Loucy (cell line): ENCODE results near the gene SHOX.

Experiments
- H2AFZ ChIP-seq: fragments of 200-600 bp; sonication (generic); 2 replicates; pipeline ENCODE4 v1.6.0; 2016; ENCODE audit warnings: antibody characterized with exemption, mild to moderate bottlenecking, low read length, moderate library complexity
- H3F3A ChIP-seq: fragments of 200-600 bp; 2 replicates; pipeline ENCODE4 v1.6.0; 2016; ENCODE audit warnings: antibody characterized with exemption, low read depth, mild to moderate bottlenecking
- H3K27me3 ChIP-seq: fragments of 200-600 bp; sonication (generic); 2 replicates; pipeline ENCODE4 v1.6.1; 2014; ENCODE audit warnings: low read length, mild to moderate bottlenecking; ENCODE audit not compliant: insufficient read depth, poor library complexity, severe bottlenecking
- H3K36me3 ChIP-seq: fragments of 200-600 bp; sonication (generic); 2 replicates; pipeline ENCODE4 v1.6.1; 2016; ENCODE audit warnings: low read length; ENCODE audit not compliant: insufficient read depth
- H3K4me1 ChIP-seq: fragments of 200-600 bp; sonication (generic); 2 replicates; pipeline ENCODE4 v1.5.1; 2014; ENCODE audit warnings: low read length, mild to moderate bottlenecking; ENCODE audit not compliant: insufficient read depth, poor library complexity, severe bottlenecking
- H3K4me2 ChIP-seq: fragments of 200-600 bp; sonication (generic); 2 replicates; pipeline ENCODE4 v1.6.0; 2014; ENCODE audit warnings: antibody characterized with exemption, low read length, low read depth, mild to moderate bottlenecking; ENCODE audit not compliant: poor library complexity, severe bottlenecking
- H3K4me3 ChIP-seq: fragments of 200-600 bp; sonication (generic); 2 replicates; pipeline ENCODE4 v1.5.1; 2014; ENCODE audit warnings: low read length, mild to moderate bottlenecking, mixed read lengths; ENCODE audit not compliant: poor library complexity, severe bottlenecking
- H3K79me2 ChIP-seq: fragments of 200-600 bp; sonication (generic); 2 replicates; pipeline ENCODE4 v1.6.1; 2014; ENCODE audit warnings: low read length; ENCODE audit not compliant: insufficient read depth
- H3K9ac ChIP-seq: fragments of 200-600 bp; sonication (generic); 2 replicates; pipeline ENCODE4 v1.6.0; 2014; ENCODE audit warnings: mild to moderate bottlenecking, low read depth, low read length, moderate library complexity; ENCODE audit not compliant: poor library complexity, severe bottlenecking
- H3K9me2 ChIP-seq: fragments of 200-600 bp; sonication (generic); replicated peaks from 2 replicates; pipeline ENCODE4 v1.6.1; 2016; ENCODE audit warnings: low read depth, low read length, mixed read lengths
- H3K9me3 ChIP-seq: fragments of 200-600 bp; sonication (generic); 2 replicates; pipeline ENCODE4 v1.6.1; 2014; ENCODE audit warnings: mild to moderate bottlenecking, antibody characterized with exemption, low read length, low read depth; ENCODE audit not compliant: insufficient read depth
- H4K20me1 ChIP-seq: fragments of 200-600 bp; sonication (generic); 2 replicates; pipeline ENCODE4 v1.6.0; 2014; ENCODE audit warnings: antibody characterized with exemption, low read length, mild to moderate bottlenecking; ENCODE audit not compliant: insufficient read depth, poor library complexity, severe bottlenecking
- CTCF ChIP-seq: fragments of 200-600 bp; sonication (generic); conservative IDR thresholded peaks from 2 replicates; pipeline ENCODE4 v1.5.1; 2014; ENCODE audit warnings: mild to moderate bottlenecking, antibody characterized with exemption, low read length
- EZH2phosphoT487 ChIP-seq: fragments of 200-600 bp; IDR thresholded peaks from 2 replicates; pipeline ENCODE4 v1.6.1; 2018; ENCODE audit warnings: antibody characterized with exemption, mild to moderate bottlenecking, moderate library complexity, borderline replicate concordance

Gene SHOX

DNA sequence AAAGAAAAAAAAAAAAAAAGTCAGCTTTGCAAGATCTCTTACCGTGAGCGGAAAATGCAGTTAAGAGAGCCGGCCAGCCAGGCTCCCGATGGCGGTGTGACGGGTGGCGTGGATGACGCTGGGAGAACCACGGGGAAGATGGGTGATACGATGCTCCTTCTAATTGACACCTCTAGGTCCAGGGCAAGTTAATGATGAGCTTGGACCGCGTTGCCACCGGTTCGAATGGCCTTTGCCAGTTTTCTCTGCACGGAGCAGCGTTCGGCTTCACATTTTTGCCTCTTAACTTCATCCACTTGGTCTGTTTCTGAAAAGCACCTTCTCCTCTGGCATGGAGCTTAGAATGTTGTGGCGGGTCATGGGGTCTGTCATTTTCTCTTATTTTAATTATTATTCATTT, 33.2 kb downstream of the SHOX start:
- Histone ChIP-seq H3K9ac (no peak overlapping the region), H3K4me1 (no peaks in the 10 kb centered on the region), H3K4me2 (no peak overlapping the region), H3K79me2 (no peaks in the 10 kb centered on the region), H3K9me2 (no peaks in the 10 kb centered on the region), H3K9me3 (no peaks in the 10 kb centered on the region), H3K27me3 (no peaks in the 10 kb centered on the region), H3F3A (no peaks in the 10 kb centered on the region), H3K4me3 (no peak overlapping the region), H4K20me1 (no peaks in the 10 kb centered on the region), H3K36me3 (no peaks in the 10 kb centered on the region), H2AFZ (no peak overlapping the region)
- TF ChIP-seq CTCF (no peak), EZH2phosphoT487 (no peak)

DNA sequence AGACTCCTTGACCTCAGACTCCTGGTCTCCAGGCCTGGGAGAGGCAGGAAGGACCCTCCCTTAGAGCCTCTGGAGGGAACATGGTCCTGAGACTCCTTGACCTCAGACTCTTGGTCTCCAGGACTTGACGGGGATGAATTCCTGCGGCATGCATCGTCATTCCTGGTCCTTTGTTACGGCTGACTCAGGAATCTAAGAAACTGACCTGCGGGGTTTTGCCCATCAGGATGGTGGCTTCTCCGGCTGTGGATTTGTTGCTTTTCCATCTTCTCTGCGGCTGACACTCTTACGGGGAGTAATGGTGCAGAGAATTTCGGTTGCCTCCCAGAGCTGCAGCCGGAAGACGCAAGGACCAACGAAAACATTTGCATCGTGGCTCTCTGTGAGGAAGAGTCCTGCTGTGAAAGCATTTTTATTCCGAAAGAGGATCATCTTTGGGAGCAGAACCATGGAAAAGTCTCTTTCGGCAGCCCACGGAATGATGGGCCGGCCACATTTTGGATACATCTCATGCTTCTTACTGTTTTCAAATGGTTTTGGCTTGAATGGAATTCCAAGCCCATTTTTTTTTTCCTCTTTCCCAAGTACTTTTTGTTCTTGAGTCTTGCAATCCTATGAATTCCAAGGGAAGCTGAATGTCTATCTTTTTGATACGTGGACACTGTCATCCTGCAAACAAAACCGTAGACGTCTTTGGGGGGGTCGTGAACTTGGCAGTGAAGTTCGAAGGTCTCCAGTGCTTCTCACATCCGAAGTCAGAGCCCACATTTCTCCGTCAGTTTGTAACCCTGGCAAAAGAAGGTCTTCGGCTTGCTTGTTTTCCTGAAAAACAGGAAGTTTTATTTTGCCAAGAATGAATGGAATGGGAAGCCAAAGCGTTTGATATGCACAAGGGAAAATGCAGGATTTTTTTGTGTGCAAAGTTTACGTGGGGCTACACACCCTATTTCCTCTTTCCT, 36.5 kb downstream of the SHOX start:
- no peaks in the 10 kb centered on the region for H3K79me2 ChIP-seq
- H3K9ac ChIP-seq, result no peak overlapping the region
- H3K36me3 ChIP-seq, result no peaks in the 10 kb centered on the region
- no peak overlapping the region for H3K4me2 ChIP-seq
- no peak overlapping the region for H3K4me3 ChIP-seq
- H2AFZ ChIP-seq, result no peak overlapping the region
- H3K9me2 ChIP-seq, result no peaks in the 10 kb centered on the region
- H3K4me1 ChIP-seq, result no peaks in the 10 kb centered on the region
- H3K9me3 ChIP-seq, result no peaks in the 10 kb centered on the region
- no peak for TF ChIP-seq CTCF
- TF ChIP-seq EZH2phosphoT487, result no peak
- H3K27me3 ChIP-seq, result no peaks in the 10 kb centered on the region
- no peaks in the 10 kb centered on the region for H3F3A ChIP-seq
- no peaks in the 10 kb centered on the region for H4K20me1 ChIP-seq

DNA sequence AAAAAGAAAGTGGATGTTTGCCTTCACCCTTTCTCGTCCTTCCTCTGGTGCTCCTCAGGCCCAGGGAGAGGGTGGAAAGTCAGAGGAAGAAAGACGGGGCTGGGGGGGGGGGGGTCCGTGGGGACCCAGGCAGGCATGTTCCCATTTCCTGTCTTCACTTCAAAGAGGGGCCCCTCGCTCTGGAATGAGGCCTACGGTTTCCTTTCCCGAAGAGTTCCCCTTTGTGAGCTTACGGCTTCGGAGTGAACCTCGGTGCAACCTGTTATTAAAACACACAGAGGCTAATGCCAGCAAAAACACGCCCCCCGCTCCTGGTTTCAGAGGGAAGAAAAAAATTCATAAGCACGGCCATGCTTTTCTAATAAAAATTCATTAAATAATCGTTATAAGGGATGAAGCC, 40.1 kb downstream of the SHOX start:
- Histone ChIP-seq H3K4me1 (no peaks in the 10 kb centered on the region), H3K9ac (no peak overlapping the region), H3K9me2 (no peaks in the 10 kb centered on the region), H2AFZ (no peak overlapping the region), H3F3A (no peaks in the 10 kb centered on the region), H3K9me3 (no peaks in the 10 kb centered on the region), H4K20me1 (no peaks in the 10 kb centered on the region), H3K36me3 (no peaks in the 10 kb centered on the region), H3K27me3 (no peaks in the 10 kb centered on the region), H3K4me3 (no peak overlapping the region), H3K79me2 (no peaks in the 10 kb centered on the region), H3K4me2 (no peak overlapping the region)
- TF ChIP-seq CTCF (no peak), EZH2phosphoT487 (no peak)
